HG03469 (cell line): ENCODE results near the gene CRLF1.

ENCODE experiments used
- ATAC-seq: cut with Tn5 transposase; IDR thresholded peaks from one replicate; pipeline ENCODE4 v1.9.1; 2021; ENCODE audit warnings: mild to moderate bottlenecking, moderate library complexity, moderate number of reproducible peaks; ENCODE audit not compliant: unreplicated experiment

Gene CRLF1

DNA sequence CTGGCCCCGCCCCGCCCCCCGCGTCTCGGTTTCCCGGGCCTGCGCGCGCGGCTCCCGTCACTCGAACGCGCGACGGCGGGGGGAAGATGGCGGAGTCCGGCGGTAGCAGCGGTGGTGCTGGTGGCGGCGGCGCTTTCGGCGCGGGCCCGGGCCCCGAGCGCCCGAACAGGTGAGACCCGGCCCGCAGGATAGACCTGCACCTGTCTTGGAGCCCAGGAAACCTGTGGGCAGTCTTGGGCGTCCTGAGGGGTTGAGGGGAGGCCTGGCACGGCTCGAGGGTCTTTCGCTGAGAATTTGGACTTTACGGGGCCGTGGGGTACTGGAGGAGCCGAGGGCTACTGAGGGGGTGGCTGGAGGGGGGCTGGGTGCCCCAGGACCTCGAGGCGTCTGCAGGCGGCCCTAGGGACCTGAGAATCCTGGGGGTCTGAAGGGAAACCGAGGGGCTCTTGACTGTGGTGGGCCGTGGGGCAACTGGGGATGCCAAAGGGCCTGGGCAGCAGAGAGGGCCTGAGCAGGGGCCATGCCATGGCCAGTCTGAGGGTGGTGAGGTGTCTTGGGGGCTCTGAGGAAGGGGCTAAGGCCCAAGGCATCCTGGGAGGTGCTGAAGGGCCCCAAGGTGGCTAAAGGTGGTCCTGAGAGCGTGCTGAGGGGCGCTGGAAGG lies 30.5 kb upstream of the CRLF1 start, which contains the start of gene KLHL26:
KLHL26 (plus strand) TSS at position 60 of the 661 bp plus-strand sequence; CDS start at position 87, 27 bp downstream.
- no peak for ATAC-seq

DNA sequence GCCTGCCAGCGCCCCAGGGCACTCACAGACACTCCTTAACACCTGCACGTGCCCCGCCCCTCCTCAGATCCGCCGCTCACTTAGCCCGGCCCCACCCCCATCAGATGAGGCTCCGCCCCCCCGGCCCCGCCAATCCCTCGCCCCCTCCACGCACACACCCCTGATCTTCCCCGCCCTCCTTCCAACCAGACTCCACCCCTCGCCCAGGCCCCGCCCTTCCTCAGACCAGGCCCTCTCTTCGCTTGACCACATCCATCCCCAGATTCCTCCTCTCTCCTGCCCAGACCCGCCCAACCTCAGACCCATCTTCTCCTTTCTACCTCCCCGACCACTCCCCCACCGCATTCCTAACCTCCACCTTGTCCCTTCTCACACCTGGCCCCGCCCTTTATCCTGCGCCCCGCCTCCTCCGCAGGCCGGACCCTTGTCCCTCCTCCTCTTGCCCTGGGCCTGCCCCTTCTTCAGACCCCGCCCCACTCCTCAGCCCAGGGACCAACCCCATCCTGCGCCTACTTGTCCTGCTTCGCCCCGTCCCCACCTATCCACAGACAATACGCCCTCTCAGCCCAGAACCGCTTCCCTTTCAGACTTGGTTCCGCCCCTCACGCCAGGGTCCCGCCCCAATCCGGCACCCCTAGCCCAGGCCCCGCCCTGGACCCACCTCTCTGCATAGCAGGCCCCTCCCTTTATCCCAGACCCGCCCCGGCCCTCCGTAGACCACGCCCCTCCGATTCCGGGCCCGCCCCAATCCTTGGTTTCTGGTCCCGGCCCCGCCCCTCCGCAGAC lies 29.8 kb upstream of the CRLF1 start:
- ATAC-seq: peak; percentile 77

DNA sequence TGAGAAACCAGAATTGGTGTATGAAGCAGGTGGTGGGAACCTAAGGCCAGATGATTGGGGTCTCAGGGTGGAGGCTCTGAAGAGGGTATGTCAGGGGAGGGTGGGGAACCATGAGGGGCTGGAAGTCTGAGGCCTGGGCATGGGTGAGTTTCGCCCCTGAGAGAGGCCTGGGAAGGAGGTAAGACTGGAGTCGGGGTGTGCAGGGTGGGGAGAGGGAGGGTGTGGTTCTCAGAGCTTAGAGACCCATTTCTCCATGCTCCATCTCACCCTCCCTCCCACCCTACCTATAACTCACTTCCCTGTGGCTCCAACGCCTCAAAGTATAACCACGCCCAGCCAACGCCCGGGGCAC lies 29.2 kb upstream of the CRLF1 start:
- no peak for ATAC-seq

DNA sequence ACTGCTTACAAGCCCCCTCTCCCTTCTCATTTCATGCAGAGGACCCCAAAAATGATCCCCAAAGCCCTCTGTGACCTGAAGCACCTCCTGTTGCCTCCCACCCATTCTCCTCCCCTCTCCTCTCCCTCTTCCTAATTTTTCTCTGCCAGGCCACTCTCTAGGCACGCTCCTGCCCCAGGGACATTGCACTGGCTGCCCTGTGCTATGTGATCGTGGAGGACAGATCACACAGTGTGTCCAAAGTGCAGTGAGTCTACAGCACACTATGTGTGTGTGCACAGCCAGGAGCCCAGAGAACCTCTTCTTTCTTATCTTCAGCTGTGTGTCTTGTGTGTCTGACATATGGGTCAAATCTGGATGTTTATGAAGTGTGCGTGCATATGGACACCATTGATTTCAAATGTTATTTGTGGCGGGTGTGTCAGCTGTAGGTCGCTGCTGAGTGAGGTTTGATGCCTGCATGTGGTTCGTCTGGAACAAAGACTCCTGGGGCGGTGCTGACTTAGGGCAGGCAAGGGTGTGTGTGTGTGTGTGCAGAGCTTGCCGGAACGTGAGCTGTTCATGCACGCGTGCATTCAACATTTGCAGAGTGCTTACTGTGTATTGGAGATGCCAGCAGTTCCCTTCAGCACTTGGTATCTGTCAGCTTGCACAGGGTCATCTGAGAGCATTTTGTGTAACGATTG lies 28.2 kb upstream of the CRLF1 start:
- no peak for ATAC-seq

DNA sequence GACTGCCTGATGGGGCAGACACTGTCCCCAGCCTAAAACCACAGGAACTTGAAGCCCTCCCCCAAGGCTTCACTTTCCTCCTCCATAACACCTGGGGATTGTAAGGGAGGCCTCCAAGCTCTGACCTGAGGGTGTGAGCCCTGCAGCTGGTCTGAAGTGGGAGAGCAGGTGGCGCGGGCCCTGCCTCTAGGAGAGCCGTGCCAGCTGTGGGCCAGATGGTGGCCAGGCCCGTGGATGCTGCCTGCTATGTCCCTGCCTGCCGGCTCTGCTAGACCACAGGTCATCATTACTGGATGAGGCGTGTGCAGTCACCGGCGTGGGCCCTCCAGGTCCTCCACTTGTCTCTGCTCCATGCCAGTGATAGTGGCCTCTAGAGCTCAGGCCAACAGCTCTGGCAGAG lies 26.7 kb upstream of the CRLF1 start:
- no peak for ATAC-seq

DNA sequence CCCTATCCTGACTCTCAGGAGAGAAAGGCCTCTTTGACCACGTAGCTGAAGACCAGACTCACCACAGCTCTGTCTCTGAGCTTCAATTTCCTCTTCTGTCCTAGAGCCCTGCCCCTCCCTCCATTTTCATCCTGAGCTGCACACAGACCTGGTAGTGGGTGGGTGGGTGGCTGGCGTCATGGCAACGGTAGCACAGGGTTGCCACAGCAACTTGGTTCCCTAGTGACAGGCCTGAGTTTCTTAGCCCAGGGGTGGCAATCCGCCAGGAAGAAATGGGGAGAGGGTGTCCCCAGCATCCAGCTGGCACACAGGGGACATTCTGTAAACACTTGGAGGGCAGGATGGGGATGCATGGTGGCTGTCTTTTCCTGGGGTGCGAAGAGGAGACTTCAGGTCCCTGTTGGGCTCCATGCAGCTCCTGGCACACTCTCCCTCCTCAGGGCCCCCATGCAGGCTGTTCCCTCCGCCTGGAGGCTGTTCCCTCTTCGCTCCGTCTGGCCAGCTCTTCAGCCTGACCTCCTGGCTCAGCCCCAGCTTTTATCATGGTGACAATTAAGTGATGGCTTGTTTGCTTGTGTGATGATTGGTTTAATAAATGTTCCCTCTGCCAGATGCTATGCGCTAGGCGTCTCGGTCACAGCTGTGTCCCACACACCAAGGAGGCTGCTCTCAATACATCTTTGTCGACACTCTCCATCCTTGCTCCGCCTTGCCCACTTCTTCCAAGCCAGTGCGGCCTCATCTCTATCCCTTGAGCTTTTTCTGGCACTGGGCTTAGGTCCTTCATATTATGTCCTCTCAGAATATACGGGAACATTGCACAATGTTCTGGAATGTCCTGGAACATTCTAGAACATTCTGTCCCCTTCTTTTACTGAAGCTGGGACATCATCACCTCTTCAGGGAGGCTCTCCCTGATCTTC lies 22.8 kb upstream of the CRLF1 start:
- ATAC-seq: no peak

DNA sequence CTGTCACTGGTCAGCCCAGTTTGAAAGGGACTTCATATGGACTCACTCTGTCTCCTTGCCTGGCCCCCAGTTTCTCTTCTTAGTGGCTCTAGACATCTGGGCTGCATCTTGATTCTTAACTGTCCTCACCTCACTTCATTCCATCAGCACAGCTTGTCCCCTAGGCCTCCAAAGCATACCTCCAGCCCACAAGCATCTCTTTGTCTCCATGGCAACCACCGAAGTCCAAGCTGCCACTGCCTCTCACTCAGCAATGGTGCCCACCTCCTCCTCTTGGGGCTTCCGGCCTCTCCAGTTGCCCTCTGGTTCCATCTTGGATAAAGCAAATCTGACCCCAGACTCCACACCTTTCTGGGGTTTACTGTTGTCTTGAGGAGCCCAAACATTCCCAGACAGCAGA lies 20.3 kb upstream of the CRLF1 start:
- ATAC-seq: no peak

DNA sequence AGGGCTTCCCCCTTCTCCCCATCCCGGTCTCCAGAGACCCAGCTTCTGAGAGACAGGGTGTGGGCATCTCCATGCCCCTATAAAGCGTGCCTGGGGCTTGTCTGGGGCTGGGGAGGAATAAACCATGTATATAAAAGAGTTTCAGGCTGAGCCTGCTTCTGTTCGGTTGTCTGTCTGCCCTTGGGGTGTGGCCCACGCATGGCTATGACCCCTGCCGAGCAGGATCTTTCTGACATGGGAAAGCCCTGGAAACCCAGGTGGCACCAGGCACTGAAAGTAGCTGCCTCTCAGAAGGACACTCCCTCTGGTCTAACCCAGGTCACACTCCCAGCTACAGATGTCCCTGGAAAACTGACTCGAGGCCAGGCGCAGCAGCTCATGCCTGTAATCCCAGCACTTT lies 14.3 kb upstream of the CRLF1 start:
- ATAC-seq: no peak

DNA sequence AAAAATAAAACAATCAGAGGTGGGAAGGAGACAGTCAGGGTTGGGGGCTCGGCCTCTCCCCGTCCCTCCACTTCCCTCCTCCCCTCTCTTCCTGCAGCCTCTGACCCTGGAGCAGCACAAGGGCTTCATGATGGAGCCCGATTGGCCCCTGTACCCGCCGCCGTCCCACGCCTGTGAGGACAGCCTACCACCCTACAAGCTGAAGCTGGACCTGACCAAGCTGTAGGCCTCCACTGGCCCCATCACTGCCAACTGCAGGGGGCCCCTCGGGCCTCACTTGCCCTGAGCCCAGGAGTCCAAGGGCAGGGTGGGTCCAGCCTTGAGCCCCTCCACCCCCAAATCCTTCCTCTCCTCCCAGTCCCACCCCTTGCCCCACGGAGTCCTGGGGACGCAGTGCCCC lies 13.7 kb upstream of the CRLF1 start:
- ATAC-seq: no peak

DNA sequence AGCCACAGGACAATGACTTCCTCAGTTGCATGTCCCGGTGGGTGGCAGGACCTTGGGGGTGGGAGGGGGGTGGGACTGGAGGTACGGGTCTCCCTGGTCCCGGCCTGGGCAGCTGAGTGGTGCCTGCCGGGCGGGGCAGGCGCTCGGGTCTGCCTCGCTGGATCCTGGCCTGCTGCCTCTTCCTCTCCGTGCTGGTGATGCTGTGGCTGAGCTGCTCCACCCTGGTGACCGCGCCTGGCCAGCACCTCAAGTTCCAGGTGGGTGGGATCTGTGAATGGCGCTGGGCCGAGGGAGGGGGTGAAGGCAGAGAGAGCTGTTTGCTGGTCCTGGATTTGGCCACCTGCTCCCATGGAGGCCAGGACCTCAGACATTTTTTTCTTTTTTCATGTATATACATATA lies 11.6 kb upstream of the CRLF1 start:
- ATAC-seq: no peak

DNA sequence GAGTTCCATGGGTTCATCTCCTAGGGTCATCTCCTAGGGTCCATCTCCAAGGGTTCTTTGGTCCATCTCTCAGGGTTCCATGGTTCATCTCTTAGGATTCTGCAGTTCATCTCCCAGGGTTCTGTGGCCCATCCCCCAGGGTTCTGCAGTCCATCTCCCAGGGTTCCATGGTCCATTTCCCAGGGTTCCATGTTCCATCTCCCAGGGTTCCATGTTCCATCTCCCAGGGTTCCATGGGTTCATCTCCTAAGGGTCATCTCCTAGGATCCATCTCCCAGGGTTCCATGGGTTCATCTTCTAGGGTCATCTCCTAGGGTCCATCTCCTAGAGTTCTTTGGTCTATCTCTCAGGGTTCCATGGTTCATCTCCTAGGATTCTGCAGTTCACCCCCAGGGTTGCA lies 11.0 kb upstream of the CRLF1 start:
- no peak for ATAC-seq

DNA sequence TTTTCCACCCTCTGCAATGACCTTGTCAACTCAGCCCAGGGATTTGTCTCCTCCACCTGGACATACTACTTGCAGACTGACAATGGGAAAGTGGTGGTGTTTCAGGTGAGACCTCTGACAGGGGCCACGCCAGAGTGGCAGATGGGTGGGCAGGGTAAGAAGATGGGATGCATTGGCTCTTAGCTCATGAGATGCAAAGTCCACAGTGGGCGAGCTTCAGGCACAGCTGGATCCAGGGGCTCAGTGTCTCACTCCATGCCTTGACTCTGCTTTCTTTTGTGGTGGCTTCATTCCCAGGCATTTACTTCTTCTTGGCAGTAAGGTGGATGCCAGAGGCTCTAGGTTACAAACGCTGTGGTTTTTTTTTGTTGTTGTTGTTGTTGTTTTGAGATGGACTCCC lies 9.4 kb upstream of the CRLF1 start:
- ATAC-seq: no peak

DNA sequence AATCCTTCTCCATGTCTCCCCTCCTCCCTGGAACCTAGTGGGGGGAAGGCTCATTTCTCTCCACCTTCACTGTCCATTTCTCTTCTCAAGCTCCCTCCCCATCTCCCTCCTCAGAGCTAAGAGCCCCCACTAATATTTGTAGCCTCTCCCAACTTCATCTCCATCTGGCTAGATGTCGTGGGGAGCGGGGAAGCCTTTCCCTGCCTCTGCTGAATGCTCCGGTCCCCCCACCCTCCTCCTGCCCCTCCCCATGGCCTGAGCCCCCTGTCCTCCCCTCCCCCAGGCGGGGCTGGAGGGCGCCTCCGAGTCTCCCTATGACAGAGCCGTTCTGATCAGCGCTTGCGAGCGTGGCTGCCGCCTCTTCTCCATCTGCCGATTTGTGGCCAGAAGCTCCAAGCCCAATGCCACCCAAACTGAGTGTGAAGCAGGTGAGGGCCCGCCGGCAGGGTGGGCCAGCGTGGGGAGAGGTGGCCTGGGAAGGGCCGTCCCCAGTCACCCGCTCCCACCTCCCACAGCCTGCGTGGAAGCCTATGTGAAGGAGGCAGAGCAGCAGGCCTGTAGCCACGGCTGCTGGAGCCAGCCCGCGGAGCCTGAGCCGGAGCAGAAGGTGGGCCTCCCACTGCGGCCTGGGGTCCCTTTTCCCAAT lies 7.1 kb upstream of the CRLF1 start:
- no peak for ATAC-seq

DNA sequence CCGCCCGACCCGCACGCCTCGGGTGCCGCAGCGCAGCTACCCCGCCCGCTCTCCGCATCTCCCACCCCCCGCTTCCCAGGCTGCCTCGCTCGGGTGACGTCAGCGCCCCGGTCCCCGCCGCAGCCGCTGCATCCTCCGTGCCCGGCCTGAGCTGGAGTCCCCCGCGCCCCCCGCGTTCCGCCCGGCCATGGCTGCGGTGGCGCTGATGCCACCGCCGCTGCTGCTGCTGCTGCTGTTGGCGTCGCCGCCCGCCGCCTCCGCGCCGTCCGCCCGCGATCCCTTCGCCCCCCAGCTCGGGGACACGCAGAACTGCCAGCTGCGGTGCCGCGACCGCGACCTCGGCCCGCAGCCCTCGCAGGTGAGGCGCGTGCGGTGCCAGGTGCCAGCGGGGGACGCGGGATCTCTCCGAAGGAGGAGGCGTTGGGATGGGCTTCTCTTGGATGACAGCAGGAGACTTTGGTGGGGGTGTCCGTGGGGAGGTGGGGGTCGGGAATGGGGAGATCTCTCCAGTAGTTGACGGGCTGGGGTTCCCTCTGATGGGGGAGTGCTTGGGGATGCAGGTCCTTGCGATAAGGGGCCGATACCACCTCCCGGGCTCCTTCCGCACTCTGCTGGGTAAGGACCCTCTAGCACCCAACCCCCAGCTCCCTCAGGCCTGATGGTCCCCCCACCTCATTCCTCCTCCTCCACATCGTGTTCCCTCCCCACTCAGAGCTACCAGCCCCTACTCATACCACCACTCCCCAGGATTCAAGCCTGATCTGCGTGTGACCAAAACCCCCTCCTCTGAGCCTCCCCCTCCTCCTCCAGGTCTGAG lies 6.4 kb upstream of the CRLF1 start, which contains the start of gene TMEM59L:
TMEM59L (plus strand) TSS at position 99 of the 817 bp plus-strand sequence; CDS start at position 188, 89 bp downstream.
- no peak for ATAC-seq

DNA sequence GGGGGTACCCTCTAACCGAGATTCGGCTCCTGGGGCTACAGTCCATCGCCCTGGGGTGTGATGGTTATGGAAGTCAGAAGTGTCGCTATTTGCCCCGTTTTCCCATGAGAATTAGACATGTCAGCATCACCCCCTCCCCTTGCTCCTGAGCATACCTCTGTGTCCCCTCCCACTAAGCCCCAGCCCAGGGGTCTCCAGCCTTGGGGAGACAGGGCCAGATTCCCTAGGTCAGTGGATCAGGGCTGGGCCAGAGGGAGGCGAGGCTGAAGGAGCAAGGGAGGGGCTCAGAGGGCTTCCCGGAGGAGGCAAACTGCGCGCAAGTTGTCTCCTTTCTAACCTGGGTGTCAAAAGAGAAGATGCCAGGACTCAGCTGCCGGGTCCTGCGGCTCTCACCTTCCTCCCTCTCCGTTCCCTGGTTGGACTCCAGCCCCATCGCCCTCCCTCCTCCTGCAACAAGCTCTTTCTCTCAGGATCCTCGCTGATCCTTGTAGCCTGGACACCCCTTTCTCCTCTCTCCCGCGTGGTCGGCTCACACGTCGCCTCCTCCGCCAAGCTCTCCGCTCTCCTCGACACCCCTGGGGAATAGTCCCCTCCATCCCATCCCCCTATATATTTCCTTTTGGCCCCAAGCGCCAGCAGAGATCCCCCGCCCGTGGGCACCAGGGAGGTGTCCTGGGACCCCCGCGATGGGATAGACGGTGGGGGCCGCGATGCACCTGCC lies 5.6 kb upstream of the CRLF1 start:
- ATAC-seq: no peak

DNA sequence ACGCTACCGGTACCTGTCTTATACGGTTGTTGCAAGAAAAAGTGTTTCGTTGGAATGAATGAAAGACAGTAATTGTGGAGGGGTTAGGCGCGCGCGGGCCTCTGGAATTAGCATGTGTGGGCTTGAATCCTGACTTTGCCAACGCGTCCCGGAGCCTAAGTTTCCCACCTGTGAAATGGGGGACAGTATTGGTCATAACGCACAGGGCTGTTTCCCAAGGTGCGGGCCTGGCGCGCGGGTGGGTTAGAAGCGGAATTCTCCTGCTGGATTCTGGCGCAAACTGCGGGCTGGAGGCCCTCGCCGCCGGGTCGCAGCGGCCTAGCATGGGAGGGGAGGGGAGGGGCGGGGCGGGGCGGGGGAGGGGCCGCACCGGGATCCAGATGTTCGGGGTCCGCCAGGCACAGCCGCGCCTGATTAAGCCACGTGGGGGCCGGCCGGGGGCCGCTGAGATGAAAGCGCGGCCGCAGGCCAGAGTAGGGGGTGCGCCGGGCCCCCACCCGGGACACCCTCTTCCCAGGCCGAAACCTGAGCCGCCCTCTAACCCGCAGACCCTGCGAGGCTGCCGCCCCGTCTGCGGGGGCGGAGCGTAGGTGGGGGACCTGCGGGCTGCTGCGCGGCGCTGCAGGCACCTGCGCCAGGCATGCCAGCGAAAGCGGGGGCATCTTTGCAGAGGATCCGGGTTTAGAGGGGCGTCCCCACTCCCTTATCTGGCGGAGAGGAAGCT lies 4.9 kb upstream of the CRLF1 start:
- no peak for ATAC-seq

DNA sequence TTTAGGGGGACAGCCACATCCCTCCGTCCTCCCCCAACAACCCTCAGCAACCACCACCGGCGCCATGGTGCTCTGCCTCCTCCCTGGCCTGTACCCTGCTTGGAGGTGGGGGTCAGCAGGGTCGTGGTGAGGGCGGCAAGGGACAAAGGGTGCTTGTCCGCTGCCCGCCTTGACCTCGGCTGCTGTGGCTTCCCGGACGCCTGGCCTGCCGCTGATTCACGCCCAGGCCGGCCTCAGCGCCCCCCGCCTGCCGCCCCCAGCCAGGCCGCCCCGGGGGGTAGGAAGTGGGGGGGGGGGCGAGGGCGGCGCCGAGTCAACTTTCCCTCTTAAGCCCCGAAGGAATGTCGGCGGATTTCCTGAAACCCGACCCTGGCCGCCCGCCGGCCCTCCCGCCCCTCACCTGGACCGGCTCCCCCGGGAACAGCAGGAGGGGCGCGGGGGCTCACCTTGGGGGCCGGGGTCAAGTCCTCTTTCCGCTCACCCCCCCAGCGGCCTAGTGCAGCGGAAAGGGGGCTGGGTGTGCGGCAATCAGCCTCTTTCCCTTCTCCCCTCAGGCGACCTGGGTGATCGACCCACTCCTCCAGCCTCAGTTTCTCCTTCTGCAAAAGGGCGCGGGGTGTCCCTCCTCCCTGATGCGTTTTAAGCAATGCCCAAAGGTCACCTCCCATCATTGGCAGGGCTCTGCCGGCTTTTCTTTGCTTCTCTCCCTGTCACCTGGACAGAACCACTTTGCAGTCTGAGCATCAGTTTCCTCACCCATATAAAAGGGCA lies 4.1 kb upstream of the CRLF1 start:
- no peak for ATAC-seq

DNA sequence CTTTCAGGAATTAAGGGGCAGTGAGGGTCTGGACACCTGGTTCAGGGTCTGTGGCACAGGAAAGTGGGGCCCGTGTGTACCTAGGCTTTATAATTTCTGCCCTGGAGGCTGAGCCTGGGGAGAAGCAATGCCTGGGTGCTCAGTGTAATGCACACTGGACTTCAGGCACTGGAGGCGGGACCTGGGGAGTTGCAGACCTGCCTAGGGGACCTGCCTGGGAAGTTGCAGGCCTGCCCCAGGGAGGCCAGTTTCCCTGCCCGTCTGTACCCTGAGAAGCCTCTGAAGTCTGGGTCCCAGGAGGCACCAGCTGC lies 3.6 kb upstream of the CRLF1 start:
- ATAC-seq: no peak
